GM12878 (cell line): ENCODE measurements around the gene EIF3D. TPM values are rescaled to one million over a fixed set of nuclear protein-coding genes. Genes with fewer than 3 reads are reported as not detected.

Experiments
- ATAC-seq: fragments of 200-7000 bp; cut with Tn5 transposase; 3 replicates; pipeline ENCODE4 v1.9.1; 2020; ENCODE audit warnings: mild to moderate bottlenecking, moderate library complexity
- BruUV-seq: library from RNA; stranded (reverse); fragments of 400-500 nt; replicated peaks from 2 replicates; lab custom pipeline; 2021; lab: Mats Ljungman, UMichigan
- CTCF ChIA-PET: fragments of 300-600 bp; sonication (Branson Sonifier 250); formaldehyde crosslinking; extraction: SDS; loops from one replicate; lab custom pipeline; 2021; ENCODE audit warnings: inconsistent platforms; lab: Yijun Ruan, JAX
- POLR2A ChIA-PET: fragments of 350-600 bp; formaldehyde crosslinking; extraction: SDS; loops from one replicate; lab custom pipeline; 2021; ENCODE audit warnings: inconsistent platforms; lab: Charles Lee
- RAD21 ChIA-PET: fragments of 300-600 bp; sonication (Branson Sonifier 250); formaldehyde crosslinking; loops from one replicate; lab custom pipeline; 2023; ENCODE audit warnings: antibody characterized with exemption; ENCODE audit not compliant: unreplicated experiment; lab: Charles Lee
- SMC1A ChIA-PET: fragments of 300-600 bp; sonication (Branson Sonifier 250); formaldehyde crosslinking; loops from one replicate; lab custom pipeline; 2023; ENCODE audit not compliant: unreplicated experiment, uncharacterized antibody; lab: Charles Lee
- DNase-seq: peaks from one replicate; pipeline ENCODE4 v3.0.0-alpha.2; 2011; ENCODE audit warnings: low read depth, low spot score
- FAIRE-seq: peaks from 3 replicates; lab custom pipeline; 2011; peaks lifted over from hg19 to GRCh38; lab: Jason Lieb, UNC
- H2AFZ ChIP-seq: 2 replicates; pipeline ENCODE4 v1.6.0; 2011; ENCODE audit warnings: low read depth, low read length, control low read depth; ENCODE audit not compliant: control insufficient read depth
- H3K27ac ChIP-seq: 2 replicates; pipeline ENCODE4 v1.5.1; 2011; ENCODE audit warnings: control low read depth; ENCODE audit not compliant: control insufficient read depth, insufficient read depth
- H3K27me3 ChIP-seq, 2 experiments: replicated peaks in 1 of 2; 2 replicates each; pipeline versions ENCODE4 v1.6.0 to v1.6.1; 2011; ENCODE audit warnings: low read length in 1 of 2; ENCODE audit not compliant: control insufficient read depth in 2 of 2, insufficient read depth in 2 of 2
- H3K36me3 ChIP-seq, 2 experiments: 2 replicates each; pipeline ENCODE4 v1.5.1; 2011; ENCODE audit warnings: low read length in 1 of 2; ENCODE audit not compliant: control insufficient read depth in 2 of 2, insufficient read depth in 2 of 2
- H3K4me1 ChIP-seq: 2 replicates; pipeline ENCODE4 v1.6.1; 2011; ENCODE audit warnings: mild to moderate bottlenecking, low read length, moderate library complexity, mixed read lengths; ENCODE audit not compliant: control insufficient read depth, insufficient read depth
- H3K4me2 ChIP-seq: 2 replicates; pipeline ENCODE4 v1.6.0; 2011; ENCODE audit warnings: control low read depth; ENCODE audit not compliant: control insufficient read depth, insufficient read depth
- H3K4me3 ChIP-seq: fragments of 200-600 bp; sonication (generic); 2 replicates; pipeline ENCODE4 v1.5.1; 2016
- H3K79me2 ChIP-seq: 2 replicates; pipeline ENCODE4 v1.6.0; 2011; ENCODE audit warnings: low read length; ENCODE audit not compliant: control insufficient read depth, insufficient read depth
- H3K9ac ChIP-seq: 2 replicates; pipeline ENCODE4 v1.8.0; 2011; ENCODE audit warnings: low read length, control low read depth, mixed read lengths; ENCODE audit not compliant: control insufficient read depth, insufficient read depth
- H3K9me3 ChIP-seq: replicated peaks from 3 replicates; pipeline ENCODE4 v1.5.1; 2011; ENCODE audit warnings: mild to moderate bottlenecking, low read length; ENCODE audit not compliant: control insufficient read depth, insufficient read depth
- H4K20me1 ChIP-seq: 2 replicates; pipeline ENCODE4 v1.6.0; 2011; ENCODE audit not compliant: control insufficient read depth, insufficient read depth
- CREM ChIP-seq: IDR thresholded peaks from 2 replicates; pipeline ENCODE4 v1.6.1; 2014; ENCODE audit warnings: antibody characterized with exemption, low read depth
- WGBS: methylation state at CpG from one replicate; pipeline ENCODE4 v1.1.6; 2016; ENCODE audit warnings: low lambda C conversion rate; ENCODE audit not compliant: insufficient replicate concordance, insufficient coverage; ENCODE audit errors: missing lambda C conversion rate; 5-methylcytosine and 5-hydroxymethylcytosine counted together
- in situ Hi-C: fragments of 300-500 bp; cut with MboI; formaldehyde crosslinking; loops from 9 replicates; pipeline ENCODE4 v1.14.3; 2018; ENCODE audit warnings: mixed read lengths
- intact Hi-C: fragments of 100-400 bp; cut with micrococcal nuclease; formaldehyde crosslinking; loops from one replicate; pipeline ENCODE4 v1.14.2; 2022; ENCODE audit not compliant: unreplicated experiment
- polyA plus RNA-seq, 11 experiments: library from polyadenylated mRNA; depleted of rRNA in 4 of 11; unstranded in 6 of 11; stranded (reverse) in 5 of 11; fragments of >200 nt; fragmentation: Nextera tagmentation in 4 of 11; fragmentation: Illumina TruSeq in 1 of 11; extraction: Ambion mirVana in 4 of 11; extraction: Trizol in 1 of 11; gene quantifications; 1 replicate in 1 of 11; 2 replicates in 10 of 11; pipeline versions ENCODE4 v1.2.1 to v1.2.3, GENCODE V29; 2011 to 2016; ENCODE audit warnings: inconsistent platforms in 2 of 11, missing spikeins in 2 of 11, low read depth in 1 of 11
- total RNA-seq, 4 experiments: library from RNA; depleted of rRNA in 3 of 4; stranded (reverse); fragments of >200 nt in 3 of 4; fragmentation: Illumina TruSeq in 1 of 4; extraction: Trizol in 1 of 4; gene quantifications; 2 replicates each; pipeline versions ENCODE4 v1.2.1 to v1.2.3, GENCODE V29; 2013 to 2021
- TF ChIP-seq, protein P1 (sequence below): fragments of 450-650 bp; IDR thresholded peaks from 2 replicates; pipeline ENCODE4 v1.6.1; 2016; ENCODE audit warnings: mild to moderate bottlenecking, moderate library complexity, borderline replicate concordance

Gene EIF3D
- total and polyA plus RNA-seq, 10 of the 15 experiments (the other 5 are each of a cell fraction or from before 2014, with no cell fraction given), result 240 to 558 (median 420) TPM

DNA sequence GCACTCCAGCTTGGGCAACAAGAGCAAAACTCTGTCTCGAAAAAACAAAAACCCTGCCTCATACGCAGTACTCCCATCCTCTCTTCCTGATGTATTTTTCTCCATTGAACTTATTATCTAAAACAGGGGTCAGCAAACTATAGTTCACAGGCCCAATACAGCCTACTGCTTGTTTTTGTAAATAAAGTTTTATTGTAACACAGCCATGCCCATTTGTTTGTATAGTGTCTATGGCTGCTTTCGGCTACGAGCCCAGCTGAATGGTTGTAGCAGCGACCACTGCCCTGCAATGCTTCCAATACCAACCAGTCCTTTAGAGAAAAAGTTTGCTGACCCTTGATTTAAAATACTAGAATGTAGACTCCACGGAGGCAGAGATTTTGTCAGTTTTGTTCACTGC, 53.6 kb downstream of the EIF3D start:
- ChIA-PET CTCF (interaction anchor here (2.9 kb wide), 1 partner anchor 174 kb away, joined by 10 read pairs; no protein-coding TSS in a partner anchor), POLR2A (no interaction called here), RAD21 (no interaction called here), SMC1A (no interaction called here)
- Histone ChIP-seq H3K79me2 (peaks cover 4% of the 10 kb centered on the region), H3K4me3 (no peak overlapping the region), H4K20me1 (no peaks in the 10 kb centered on the region), H3K9me3 (no peaks in the 10 kb centered on the region), H3K27ac (no peak overlapping the region), H3K4me1 (peaks cover 4% of the 10 kb centered on the region), H3K4me2 (no peak overlapping the region), H3K27me3 (no peaks in the 10 kb centered on the region), H3K36me3 (peaks cover 18 to 44% of the 10 kb centered on the region in 2 experiments), H3K9ac (no peak overlapping the region), H2AFZ (no peak overlapping the region)
- DNase-seq (no peak), ATAC-seq (no peak), FAIRE-seq (no peak)
- intact Hi-C loops, result no loop called here
- WGBS, result 94% methylated on average over 6 of the region's 6 CpGs
- in situ Hi-C loops, result no loop called here
- BruUV-seq, result TSS peak; percentile 19
- TF ChIP-seq, protein P1, sequence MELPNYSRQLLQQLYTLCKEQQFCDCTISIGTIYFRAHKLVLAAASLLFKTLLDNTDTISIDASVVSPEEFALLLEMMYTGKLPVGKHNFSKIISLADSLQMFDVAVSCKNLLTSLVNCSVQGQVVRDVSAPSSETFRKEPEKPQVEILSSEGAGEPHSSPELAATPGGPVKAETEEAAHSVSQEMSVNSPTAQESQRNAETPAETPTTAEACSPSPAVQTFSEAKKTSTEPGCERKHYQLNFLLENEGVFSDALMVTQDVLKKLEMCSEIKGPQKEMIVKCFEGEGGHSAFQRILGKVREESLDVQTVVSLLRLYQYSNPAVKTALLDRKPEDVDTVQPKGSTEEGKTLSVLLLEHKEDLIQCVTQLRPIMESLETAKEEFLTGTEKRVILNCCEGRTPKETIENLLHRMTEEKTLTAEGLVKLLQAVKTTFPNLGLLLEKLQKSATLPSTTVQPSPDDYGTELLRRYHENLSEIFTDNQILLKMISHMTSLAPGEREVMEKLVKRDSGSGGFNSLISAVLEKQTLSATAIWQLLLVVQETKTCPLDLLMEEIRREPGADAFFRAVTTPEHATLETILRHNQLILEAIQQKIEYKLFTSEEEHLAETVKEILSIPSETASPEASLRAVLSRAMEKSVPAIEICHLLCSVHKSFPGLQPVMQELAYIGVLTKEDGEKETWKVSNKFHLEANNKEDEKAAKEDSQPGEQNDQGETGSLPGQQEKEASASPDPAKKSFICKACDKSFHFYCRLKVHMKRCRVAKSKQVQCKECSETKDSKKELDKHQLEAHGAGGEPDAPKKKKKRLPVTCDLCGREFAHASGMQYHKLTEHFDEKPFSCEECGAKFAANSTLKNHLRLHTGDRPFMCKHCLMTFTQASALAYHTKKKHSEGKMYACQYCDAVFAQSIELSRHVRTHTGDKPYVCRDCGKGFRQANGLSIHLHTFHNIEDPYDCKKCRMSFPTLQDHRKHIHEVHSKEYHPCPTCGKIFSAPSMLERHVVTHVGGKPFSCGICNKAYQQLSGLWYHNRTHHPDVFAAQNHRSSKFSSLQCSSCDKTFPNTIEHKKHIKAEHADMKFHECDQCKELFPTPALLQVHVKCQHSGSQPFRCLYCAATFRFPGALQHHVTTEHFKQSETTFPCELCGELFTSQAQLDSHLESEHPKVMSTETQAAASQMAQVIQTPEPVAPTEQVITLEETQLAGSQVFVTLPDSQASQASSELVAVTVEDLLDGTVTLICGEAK, result peak; percentile 72
- no peak for TF ChIP-seq CREM
